A673 (cell line): ENCODE results near the gene ERAP2. TPM values are rescaled to one million over a fixed set of nuclear protein-coding genes. Genes with fewer than 3 reads are reported as not detected.

Experiments used
- BruUV-seq: library from RNA; stranded (reverse); fragments of 400-500 nt; replicated peaks from 2 replicates; lab custom pipeline; 2021; lab: Mats Ljungman, UMichigan
- CTCF ChIA-PET: fragments of 300-600 bp; sonication (Branson Sonifier 250); formaldehyde crosslinking; loops from one replicate; lab custom pipeline; 2022; ENCODE audit warnings: antibody characterized with exemption; lab: Charles Lee
- POLR2A ChIA-PET: fragments of 300-600 bp; sonication (Branson Sonifier 250); formaldehyde crosslinking; loops from one replicate; lab custom pipeline; 2022; ENCODE audit warnings: antibody characterized with exemption; ENCODE audit not compliant: low non-redundant PET; lab: Charles Lee
- DNase-seq: peaks from one replicate; pipeline ENCODE4 v3.0.0-alpha.2; 2015; ENCODE audit warnings: low spot score
- H3K27ac ChIP-seq: fragments of 200-600 bp; sonication (generic); 2 replicates; pipeline ENCODE4 v1.5.1; 2016; ENCODE audit warnings: mixed run types, low read depth, mild to moderate bottlenecking, mixed read lengths, antibody characterized with exemption, low read length; ENCODE audit not compliant: poor library complexity, severe bottlenecking
- H3K27me3 ChIP-seq: fragments of 200-600 bp; sonication (generic); replicated peaks from 2 replicates; pipeline ENCODE4 v1.6.1; 2017; ENCODE audit warnings: mixed run types, low read depth, mild to moderate bottlenecking, mixed read lengths, antibody characterized with exemption, low read length; ENCODE audit not compliant: insufficient read depth, poor library complexity
- H3K36me3 ChIP-seq: fragments of 200-600 bp; sonication (generic); 2 replicates; pipeline ENCODE4 v1.6.1; 2016; ENCODE audit warnings: mixed run types, mild to moderate bottlenecking, mixed read lengths, antibody characterized with exemption, low read length; ENCODE audit not compliant: insufficient read depth, poor library complexity, severe bottlenecking
- H3K4me1 ChIP-seq: fragments of 200-600 bp; sonication (generic); 2 replicates; pipeline ENCODE4 v1.6.1; 2017; ENCODE audit warnings: mixed run types, mild to moderate bottlenecking, mixed read lengths, antibody characterized with exemption, low read length; ENCODE audit not compliant: insufficient read depth, poor library complexity, severe bottlenecking
- H3K4me3 ChIP-seq: fragments of 200-600 bp; sonication (generic); 2 replicates; pipeline ENCODE4 v1.5.1; 2016; ENCODE audit warnings: low read depth, mixed run types, mild to moderate bottlenecking, mixed read lengths, low read length; ENCODE audit not compliant: poor library complexity, severe bottlenecking
- H3K9me3 ChIP-seq: fragments of 200-600 bp; sonication (generic); 2 replicates; pipeline ENCODE4 v1.6.1; 2016; ENCODE audit warnings: mixed run types, low read depth, mild to moderate bottlenecking, mixed read lengths, antibody characterized with exemption, low read length; ENCODE audit not compliant: poor library complexity, severe bottlenecking
- CTCF ChIP-seq: fragments of 300-800, 200-600 bp; sonication (generic); conservative IDR thresholded peaks from 2 replicates; pipeline ENCODE4 v1.5.1; 2017; ENCODE audit warnings: low read depth, mild to moderate bottlenecking, antibody characterized with exemption, low read length, moderate library complexity, mixed read lengths
- EZH2 ChIP-seq: fragments of 200-600 bp; sonication (generic); IDR thresholded peaks from 2 replicates; pipeline ENCODE4 v1.6.1; 2017; ENCODE audit warnings: borderline replicate concordance, low read depth, mild to moderate bottlenecking, mixed read lengths, antibody characterized with exemption, low read length; ENCODE audit not compliant: poor library complexity, severe bottlenecking
- intact Hi-C: fragments of 100-400 bp; cut with micrococcal nuclease; formaldehyde crosslinking; loops from one replicate; pipeline ENCODE4 v1.10.0; 2022; ENCODE audit not compliant: unreplicated experiment
- total RNA-seq: library from RNA; stranded (reverse); gene quantifications from 2 replicates; pipeline ENCODE4 v1.2.3, GENCODE V29; 2021

ERAP2 gene
- total RNA-seq, 1 experiment from 2014 or later, result 2.6 TPM

- H3K27me3 ChIP-seq, result no peaks in the 10 kb centered on the region
- H3K9me3 ChIP-seq, result no peaks in the 10 kb centered on the region
- no peaks in the 10 kb centered on the region for H3K36me3 ChIP-seq
- no TSS peak for BruUV-seq
- TF ChIP-seq CTCF, result no peak
- no peak for TF ChIP-seq EZH2
- CTCF ChIA-PET, result no interaction called here
- intact Hi-C loops, result no loop called here
- no peak overlapping the region for H3K27ac ChIP-seq
- POLR2A ChIA-PET, result no interaction called here
- H3K4me3 ChIP-seq, result no peak overlapping the region
- DNase-seq, result no peak
- peaks cover 10% of the 10 kb centered on the region for H3K4me1 ChIP-seq
Measured at GRCh38 chr5:96946381-96946780, 70.1 kb downstream of the ERAP2 start.

GRCh38 chr5:96952118-96952750 lies 75.9 kb downstream of the ERAP2 start:
- Histone ChIP-seq H3K36me3 (no peaks in the 10 kb centered on the region), H3K4me1 (peaks cover 2% of the 10 kb centered on the region), H3K9me3 (no peaks in the 10 kb centered on the region), H3K27ac (no peak overlapping the region), H3K4me3 (no peak overlapping the region), H3K27me3 (no peaks in the 10 kb centered on the region)
- TF ChIP-seq CTCF (no peak), EZH2 (no peak)
- CTCF ChIA-PET, result no interaction called here
- DNase-seq, result no peak
- no TSS peak for BruUV-seq
- POLR2A ChIA-PET, result no interaction called here
- intact Hi-C loops, result no loop called here

GRCh38 chr5:96952974-96953730 lies 76.9 kb downstream of the ERAP2 start:
- Histone ChIP-seq H3K4me1 (no peaks in the 10 kb centered on the region), H3K36me3 (no peaks in the 10 kb centered on the region), H3K27ac (no peak overlapping the region), H3K9me3 (no peaks in the 10 kb centered on the region), H3K4me3 (no peak overlapping the region), H3K27me3 (no peaks in the 10 kb centered on the region)
- no TSS peak for BruUV-seq
- TF ChIP-seq EZH2 (no peak), CTCF (no peak)
- ChIA-PET POLR2A (no interaction called here), CTCF (no interaction called here)
- no peak for DNase-seq
- intact Hi-C loops, result no loop called here
